GM23338 (cell line): Measurements from ENCODE around the gene HAUS2. TPM values are rescaled to one million over a fixed set of nuclear protein-coding genes. Genes with fewer than 3 reads are reported as not detected.

ENCODE experiments used
- ATAC-seq: fragments of 200-7000 bp; cut with Tn5 transposase; 3 replicates; pipeline ENCODE4 v1.9.1; 2020
- DNase-seq: peaks from one replicate; pipeline ENCODE4 v3.0.0-alpha.2; 2015; ENCODE audit warnings: low spot score
- H2AFZ ChIP-seq: fragments of 200-600 bp; sonication (generic); 2 replicates; pipeline ENCODE4 v1.8.0; 2016; ENCODE audit warnings: antibody characterized with exemption, mild to moderate bottlenecking, moderate library complexity
- H3F3A ChIP-seq: fragments of 200-600 bp; sonication (generic); replicated peaks from 2 replicates; pipeline ENCODE4 v1.8.0; 2017; ENCODE audit warnings: antibody characterized with exemption, mixed run types, low read depth
- H3K27ac ChIP-seq: fragments of 200-600 bp; sonication (generic); 2 replicates; pipeline ENCODE4 v1.6.1; 2016; ENCODE audit warnings: low read depth
- H3K27me3 ChIP-seq: fragments of 200-600 bp; sonication (generic); 2 replicates; pipeline ENCODE4 v1.8.0; 2016; ENCODE audit warnings: mild to moderate bottlenecking, mixed run types, moderate library complexity; ENCODE audit not compliant: insufficient read depth
- H3K36me3 ChIP-seq: fragments of 200-600 bp; sonication (generic); 2 replicates; pipeline ENCODE4 v1.8.0; 2016; ENCODE audit warnings: mild to moderate bottlenecking; ENCODE audit not compliant: insufficient read depth
- H3K4me1 ChIP-seq: fragments of 200-600 bp; sonication (generic); 2 replicates; pipeline ENCODE4 v1.8.0; 2016; ENCODE audit warnings: mild to moderate bottlenecking, moderate library complexity; ENCODE audit not compliant: insufficient read depth
- H3K4me2 ChIP-seq: fragments of 200-600 bp; sonication (generic); 2 replicates; pipeline ENCODE4 v1.7.1; 2017; ENCODE audit warnings: mixed run types
- H3K4me3 ChIP-seq: fragments of 200-600 bp; sonication (generic); 2 replicates; pipeline ENCODE4 v1.6.1; 2016; ENCODE audit warnings: mixed run types
- H3K79me2 ChIP-seq: fragments of 200-600 bp; sonication (generic); replicated peaks from 2 replicates; pipeline ENCODE4 v1.8.0; 2017; ENCODE audit warnings: mild to moderate bottlenecking; ENCODE audit not compliant: insufficient read depth
- H3K9me2 ChIP-seq: fragments of 200-600 bp; sonication (generic); 2 replicates; pipeline ENCODE4 v1.8.0; 2017; ENCODE audit not compliant: insufficient read depth
- H4K20me1 ChIP-seq: fragments of 200-600 bp; sonication (generic); replicated peaks from 2 replicates; pipeline ENCODE4 v1.8.0; 2017; ENCODE audit warnings: mild to moderate bottlenecking; ENCODE audit not compliant: insufficient read depth
- H3K27ac Mint-ChIP-seq: 2 replicates; pipeline ENCODE4 v1.8.0; 2020; ENCODE audit warnings: inconsistent platforms, mild to moderate bottlenecking, moderate library complexity, mixed read lengths
- H3K27me3 Mint-ChIP-seq: 3 replicates; pipeline ENCODE4 v1.8.0; 2022; ENCODE audit warnings: low read depth, mild to moderate bottlenecking, moderate library complexity, mixed read lengths, inconsistent platforms; ENCODE audit not compliant: insufficient read depth, poor library complexity
- H3K36me3 Mint-ChIP-seq: 3 replicates; pipeline ENCODE4 v1.8.0; 2021; ENCODE audit warnings: low read depth, mild to moderate bottlenecking, inconsistent platforms, moderate library complexity, mixed read lengths
- H3K4me1 Mint-ChIP-seq: 3 replicates; pipeline ENCODE4 v1.8.0; 2020; ENCODE audit warnings: mild to moderate bottlenecking, inconsistent platforms, mixed read lengths
- H3K4me3 Mint-ChIP-seq: 3 replicates; pipeline ENCODE4 v1.8.0; 2021; ENCODE audit warnings: moderate library complexity, mild to moderate bottlenecking, inconsistent platforms, mixed read lengths
- H3K9me3 Mint-ChIP-seq: 3 replicates; pipeline ENCODE4 v1.8.0; 2020; ENCODE audit warnings: moderate library complexity, mild to moderate bottlenecking, inconsistent platforms, mixed read lengths
- EZH2 ChIP-seq: fragments of 200-600 bp; sonication (generic); IDR thresholded peaks from one replicate; pipeline ENCODE4 v1.8.0; 2017; ENCODE audit warnings: antibody characterized with exemption, mild to moderate bottlenecking, low read depth; ENCODE audit not compliant: unreplicated experiment
- NANOG ChIP-seq: IDR thresholded peaks from 2 replicates; pipeline ENCODE4 v1.6.1; 2016; ENCODE audit warnings: antibody characterized with exemption, borderline replicate concordance
- POLR2AphosphoS5 ChIP-seq: IDR thresholded peaks from 2 replicates; pipeline ENCODE4 v1.6.1; 2016; ENCODE audit warnings: antibody characterized with exemption, low read depth
- polyA plus RNA-seq: library from polyadenylated mRNA; unstranded; fragments of >200 nt; fragmentation: Nextera tagmentation; extraction: Ambion mirVana; gene quantifications from 2 replicates; pipeline ENCODE4 v1.2.1, GENCODE V29; 2016
- total RNA-seq: library from RNA; depleted of rRNA; stranded (reverse); fragments of >200 nt; shearing (Covaris generic); gene quantifications from 2 replicates; pipeline ENCODE4 v1.2.3, GENCODE V29; 2014
- TF ChIP-seq, protein P1 (sequence below): IDR thresholded peaks from one replicate; pipeline ENCODE4 v1.6.1; 2018; ENCODE audit warnings: antibody characterized with exemption; ENCODE audit not compliant: unreplicated experiment

HAUS2 gene
- total and polyA plus RNA-seq, 2 experiments from 2014 or later: 30.9 to 32.7 TPM

- Mint-ChIP-seq H3K27me3 (peaks cover 30% of the 10 kb centered on the region), H3K36me3 (no peaks in the 10 kb centered on the region), H3K4me1 (peaks cover 9% of the 10 kb centered on the region), H3K27ac (no peak within 1 kb of the TSS), H3K9me3 (no peaks in the 10 kb centered on the region), H3K4me3 (peak within 1 kb of the TSS; percentile 94)
- Histone ChIP-seq H3K4me1 (peaks cover 3% of the 10 kb centered on the region; the same call in 1 of the 2 replicates), H3K79me2 (peaks cover 8% of the 10 kb centered on the region), H3K36me3 (no peaks in the 10 kb centered on the region), H3K27ac (no peak within 1 kb of the TSS), H3K4me3 (peak within 1 kb of the TSS; percentile 78), H4K20me1 (peaks cover 20% of the 10 kb centered on the region; the same call in 1 of the 2 replicates), H3K9me2 (no peaks in the 10 kb centered on the region), H2AFZ (peak within 1 kb of the TSS; percentile 94), H3K27me3 (peaks cover 41% of the 10 kb centered on the region), H3K4me2 (peak within 1 kb of the TSS; percentile 92), H3F3A (peaks cover 8% of the 10 kb centered on the region; the same call in 1 of the 2 replicates)
- peak; percentile 93 for ATAC-seq
- 0 out of 2 replicates have a peak, but pooled peaks have one; percentile 52 for TF ChIP-seq POLR2AphosphoS5
- no peak for TF ChIP-seq NANOG
- peak; percentile 99 for DNase-seq
Measured at GRCh38 chr15:42575188-42576039, 26.8 kb downstream of the HAUS2 start, which contains the start of gene STARD9. Gene STARD9 (plus strand): TSS chr15:42575606. CDS start chr15:42575716, 110 bp downstream.

GRCh38 chr15:42576040-42576594, 27.5 kb downstream of the HAUS2 start:
- no peak overlapping the region for H3K27ac ChIP-seq

More at GRCh38 chr15:42576040-42576594, 27.5 kb downstream of the HAUS2 start:
- Histone ChIP-seq H3K4me2 (peak overlapping the region; percentile 92), H3K4me3 (peak overlapping the region; percentile 78), H3F3A (peaks cover 8% of the 10 kb centered on the region; the same call in 1 of the 2 replicates), H4K20me1 (peaks cover 20% of the 10 kb centered on the region; the same call in 1 of the 2 replicates), H3K9me2 (no peaks in the 10 kb centered on the region), H2AFZ (peak overlapping the region; percentile 94), H3K79me2 (peaks cover 8% of the 10 kb centered on the region), H3K27me3 (peaks cover 48% of the 10 kb centered on the region), H3K36me3 (no peaks in the 10 kb centered on the region), H3K4me1 (peaks cover 8% of the 10 kb centered on the region; the same call in 1 of the 2 replicates)
- TF ChIP-seq, protein P1, sequence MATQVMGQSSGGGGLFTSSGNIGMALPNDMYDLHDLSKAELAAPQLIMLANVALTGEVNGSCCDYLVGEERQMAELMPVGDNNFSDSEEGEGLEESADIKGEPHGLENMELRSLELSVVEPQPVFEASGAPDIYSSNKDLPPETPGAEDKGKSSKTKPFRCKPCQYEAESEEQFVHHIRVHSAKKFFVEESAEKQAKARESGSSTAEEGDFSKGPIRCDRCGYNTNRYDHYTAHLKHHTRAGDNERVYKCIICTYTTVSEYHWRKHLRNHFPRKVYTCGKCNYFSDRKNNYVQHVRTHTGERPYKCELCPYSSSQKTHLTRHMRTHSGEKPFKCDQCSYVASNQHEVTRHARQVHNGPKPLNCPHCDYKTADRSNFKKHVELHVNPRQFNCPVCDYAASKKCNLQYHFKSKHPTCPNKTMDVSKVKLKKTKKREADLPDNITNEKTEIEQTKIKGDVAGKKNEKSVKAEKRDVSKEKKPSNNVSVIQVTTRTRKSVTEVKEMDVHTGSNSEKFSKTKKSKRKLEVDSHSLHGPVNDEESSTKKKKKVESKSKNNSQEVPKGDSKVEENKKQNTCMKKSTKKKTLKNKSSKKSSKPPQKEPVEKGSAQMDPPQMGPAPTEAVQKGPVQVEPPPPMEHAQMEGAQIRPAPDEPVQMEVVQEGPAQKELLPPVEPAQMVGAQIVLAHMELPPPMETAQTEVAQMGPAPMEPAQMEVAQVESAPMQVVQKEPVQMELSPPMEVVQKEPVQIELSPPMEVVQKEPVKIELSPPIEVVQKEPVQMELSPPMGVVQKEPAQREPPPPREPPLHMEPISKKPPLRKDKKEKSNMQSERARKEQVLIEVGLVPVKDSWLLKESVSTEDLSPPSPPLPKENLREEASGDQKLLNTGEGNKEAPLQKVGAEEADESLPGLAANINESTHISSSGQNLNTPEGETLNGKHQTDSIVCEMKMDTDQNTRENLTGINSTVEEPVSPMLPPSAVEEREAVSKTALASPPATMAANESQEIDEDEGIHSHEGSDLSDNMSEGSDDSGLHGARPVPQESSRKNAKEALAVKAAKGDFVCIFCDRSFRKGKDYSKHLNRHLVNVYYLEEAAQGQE: no peak
- peak; percentile 39 for TF ChIP-seq EZH2
- Mint-ChIP-seq H3K27me3 (peaks cover 37% of the 10 kb centered on the region), H3K36me3 (no peaks in the 10 kb centered on the region), H3K27ac (no peak overlapping the region), H3K4me3 (peak overlapping the region; percentile 94), H3K4me1 (peaks cover 13% of the 10 kb centered on the region), H3K9me3 (no peaks in the 10 kb centered on the region)
- DNase-seq: no peak
- ATAC-seq: no peak
